Activated T-cell treated with anti-CD3 and anti-CD28 coated beads, Interleukin-2, amount 50 U/mL, for 24 hours (primary cell): ENCODE measurements around the gene SVOP.

Source experiments
- DNase-seq: peaks from one replicate; pipeline ENCODE4 v3.0.0-alpha.2; 2020
- H3K27ac Mint-ChIP-seq: 2 replicates; pipeline ENCODE4 v1.8.0; 2020; ENCODE audit warnings: mild to moderate bottlenecking, mixed read lengths
- H3K27me3 Mint-ChIP-seq: 2 replicates; pipeline ENCODE4 v1.8.0; 2020; ENCODE audit warnings: mixed read lengths
- H3K36me3 Mint-ChIP-seq: 2 replicates; pipeline ENCODE4 v1.8.0; 2020; ENCODE audit warnings: low read depth, mixed read lengths
- H3K4me1 Mint-ChIP-seq: 2 replicates; pipeline ENCODE4 v1.8.0; 2020; ENCODE audit warnings: low read depth, mixed read lengths
- H3K4me3 Mint-ChIP-seq: 2 replicates; pipeline ENCODE4 v1.8.0; 2020; ENCODE audit warnings: mild to moderate bottlenecking, moderate library complexity, mixed read lengths
- H3K9me3 Mint-ChIP-seq: 2 replicates; pipeline ENCODE4 v1.8.0; 2020; ENCODE audit warnings: mixed read lengths

SVOP gene

DNA sequence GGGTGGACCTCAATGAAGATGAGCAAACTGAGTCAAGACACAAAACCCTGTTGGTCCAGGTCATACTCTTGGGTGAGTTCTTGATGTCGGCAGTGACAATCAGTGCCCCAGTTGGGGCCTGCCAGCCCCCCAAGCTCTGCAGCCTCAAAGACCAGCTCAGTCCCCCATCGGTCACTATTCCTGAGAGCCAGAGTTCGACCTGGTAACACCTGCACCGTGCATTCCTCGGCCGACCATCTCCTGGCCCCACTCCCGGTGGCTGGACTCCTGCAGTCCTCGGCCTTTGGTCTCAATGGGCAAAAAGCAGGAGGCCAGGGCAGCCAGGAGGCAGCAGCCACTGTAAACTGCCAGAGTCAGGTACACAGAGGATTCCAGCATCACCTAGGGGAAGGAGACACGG is 108.5 kb downstream of the SVOP start:
- Mint-ChIP-seq H3K27me3 (peaks cover 19% of the 10 kb centered on the region), H3K4me1 (no peaks in the 10 kb centered on the region), H3K9me3 (no peaks in the 10 kb centered on the region), H3K4me3 (no peak overlapping the region), H3K27ac (no peak overlapping the region), H3K36me3 (no peaks in the 10 kb centered on the region)
- DNase-seq: no peak

DNA sequence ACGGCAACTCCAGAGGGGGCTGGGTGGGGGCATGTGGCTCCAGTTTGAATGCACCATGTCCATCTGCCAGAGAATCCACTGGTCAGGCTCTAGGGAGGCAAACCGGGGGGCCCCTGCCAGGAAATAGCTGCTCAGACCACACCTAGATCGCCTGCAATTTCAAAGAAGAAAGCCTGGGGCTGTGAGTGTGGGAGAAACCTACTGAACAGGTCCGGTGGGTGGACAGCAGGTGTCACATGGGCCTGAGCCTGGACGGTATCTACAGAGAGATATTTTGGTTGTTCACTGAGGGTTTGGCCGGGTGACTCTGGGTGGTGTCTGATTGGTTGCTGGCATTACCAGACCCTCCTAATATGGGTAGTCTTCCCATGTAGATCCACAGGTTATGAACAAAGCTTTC is 109.0 kb downstream of the SVOP start:
- no peaks in the 10 kb centered on the region for H3K4me1 Mint-ChIP-seq

DNA sequence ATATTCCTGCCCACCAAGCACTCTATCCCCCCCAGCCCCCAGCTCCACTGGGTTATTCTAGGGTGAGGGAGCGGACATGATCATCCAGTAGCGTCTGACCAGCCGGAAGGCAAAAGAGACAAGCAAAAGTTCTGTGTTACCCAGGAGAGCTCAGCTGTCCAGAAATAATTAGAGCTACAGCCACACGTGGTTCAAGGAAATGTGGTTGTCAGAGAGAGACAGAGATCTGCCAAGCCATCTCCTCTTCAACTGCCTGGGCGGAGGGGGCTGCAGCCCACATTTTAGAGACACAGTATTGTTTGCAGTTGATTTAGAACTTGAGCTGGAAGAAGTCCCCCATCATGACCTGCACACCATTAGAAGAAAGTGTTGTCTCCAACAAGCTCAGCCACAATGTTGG is 110.5 kb downstream of the SVOP start:
- Mint-ChIP-seq H3K27me3 (peaks cover 29% of the 10 kb centered on the region), H3K27ac (no peak overlapping the region), H3K4me3 (no peak overlapping the region), H3K36me3 (no peaks in the 10 kb centered on the region), H3K9me3 (no peaks in the 10 kb centered on the region), H3K4me1 (no peaks in the 10 kb centered on the region)
- DNase-seq: no peak

More for the DNA sequence above, 109.0 kb downstream of the SVOP start:
- H3K27me3 Mint-ChIP-seq: peaks cover 21% of the 10 kb centered on the region
- no peak overlapping the region for H3K27ac Mint-ChIP-seq
- H3K36me3 Mint-ChIP-seq: no peaks in the 10 kb centered on the region
- DNase-seq: no peak
- H3K4me3 Mint-ChIP-seq: no peak overlapping the region
- no peaks in the 10 kb centered on the region for H3K9me3 Mint-ChIP-seq

DNA sequence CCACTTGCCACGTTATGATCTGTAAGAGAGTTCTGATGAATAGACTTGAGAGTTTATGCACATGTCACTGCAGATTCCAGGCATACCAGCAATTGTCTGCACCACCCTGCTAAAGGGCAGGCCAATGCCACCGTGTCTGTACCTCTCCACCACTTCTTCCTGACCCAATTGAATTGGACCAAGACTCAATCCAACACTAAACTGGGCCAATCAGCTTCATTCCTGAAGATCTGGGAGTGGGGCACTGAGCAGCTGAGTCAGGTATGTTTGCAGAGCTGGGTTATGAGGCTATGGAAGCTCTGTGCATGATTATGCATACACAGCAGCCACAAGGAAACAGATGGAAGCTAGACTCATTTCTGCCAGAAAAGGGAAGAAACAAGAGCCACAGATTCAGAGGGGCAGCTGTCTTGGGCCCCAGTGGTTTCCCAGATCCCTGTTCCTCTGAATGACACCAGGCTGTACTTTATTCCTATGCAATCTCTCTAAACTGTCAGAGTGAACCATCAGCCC is 113.0 kb downstream of the SVOP start:
- no peaks in the 10 kb centered on the region for H3K9me3 Mint-ChIP-seq
- H3K36me3 Mint-ChIP-seq: no peaks in the 10 kb centered on the region
- no peak overlapping the region for H3K27ac Mint-ChIP-seq
- H3K4me1 Mint-ChIP-seq: no peaks in the 10 kb centered on the region
- H3K27me3 Mint-ChIP-seq: peaks cover 31% of the 10 kb centered on the region
- no peak for DNase-seq
- H3K4me3 Mint-ChIP-seq: no peak overlapping the region

DNA sequence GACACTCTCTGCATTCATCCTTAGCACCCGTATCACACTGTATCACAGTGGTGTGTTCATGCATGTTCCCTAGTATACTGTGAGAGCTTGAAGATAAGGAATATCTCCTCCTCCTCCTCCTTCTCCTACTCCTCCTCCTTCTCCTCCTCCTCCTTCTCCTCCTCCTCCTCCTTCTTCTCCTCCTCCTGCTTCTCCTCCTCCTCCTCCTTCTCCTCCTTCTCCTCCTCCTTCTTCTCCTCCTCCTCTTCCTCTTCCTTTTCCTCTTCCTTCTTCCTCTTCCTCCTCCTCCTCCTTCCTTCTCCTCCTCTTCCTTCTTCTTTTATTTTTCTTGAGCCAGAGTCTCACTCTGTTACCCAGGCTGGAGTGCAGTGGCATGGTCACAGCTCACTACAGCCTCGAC is 113.9 kb downstream of the SVOP start:
- H3K4me3 Mint-ChIP-seq: no peak overlapping the region
- H3K4me1 Mint-ChIP-seq: no peaks in the 10 kb centered on the region
- no peak overlapping the region for H3K27ac Mint-ChIP-seq
- no peaks in the 10 kb centered on the region for H3K9me3 Mint-ChIP-seq
- peaks cover 33% of the 10 kb centered on the region for H3K27me3 Mint-ChIP-seq
- DNase-seq: no peak
- H3K36me3 Mint-ChIP-seq: no peaks in the 10 kb centered on the region

DNA sequence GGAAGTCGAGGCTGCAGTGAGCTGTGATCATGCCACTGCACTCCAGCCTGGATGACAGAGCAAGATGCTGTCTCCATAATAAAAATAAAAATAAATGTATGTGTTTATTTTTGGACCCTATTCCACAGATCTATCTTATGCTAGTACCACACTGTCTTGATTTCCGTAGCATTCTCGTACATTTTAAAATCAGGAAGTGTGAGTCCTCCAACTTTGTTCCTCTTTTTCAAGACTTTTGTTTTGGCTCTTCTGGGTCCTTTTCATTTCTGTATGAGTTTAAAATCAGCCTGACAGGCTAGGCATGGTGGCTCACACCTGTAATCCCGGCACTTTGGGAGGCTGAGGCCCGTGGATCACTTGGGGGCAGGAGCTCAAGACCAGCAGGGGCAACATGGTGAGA is 115.1 kb downstream of the SVOP start:
- no peak overlapping the region for H3K27ac Mint-ChIP-seq
- H3K36me3 Mint-ChIP-seq: no peaks in the 10 kb centered on the region
- H3K4me3 Mint-ChIP-seq: no peak overlapping the region
- peaks cover 30% of the 10 kb centered on the region for H3K27me3 Mint-ChIP-seq
- H3K4me1 Mint-ChIP-seq: no peaks in the 10 kb centered on the region
- no peak for DNase-seq
- no peaks in the 10 kb centered on the region for H3K9me3 Mint-ChIP-seq

DNA sequence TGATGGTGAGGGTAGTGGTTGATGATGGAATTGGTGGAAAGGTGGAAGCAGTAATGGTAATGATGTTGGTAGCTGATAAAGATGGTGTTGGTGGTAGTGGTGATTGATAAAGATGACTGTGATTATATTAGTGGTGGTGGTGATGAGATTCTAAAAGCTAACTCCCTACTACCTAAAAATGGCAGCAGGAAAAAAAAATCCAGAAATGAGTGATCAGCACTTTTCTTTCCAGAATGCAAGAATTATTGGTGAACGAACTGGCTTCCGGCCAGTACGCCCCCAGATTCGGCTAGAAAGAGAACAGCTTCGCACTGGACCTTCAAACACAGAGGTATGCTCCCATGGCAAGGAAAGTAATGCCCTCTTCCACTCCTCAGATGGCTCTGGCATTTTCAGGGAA is 121.7 kb downstream of the SVOP start:
- Mint-ChIP-seq H3K9me3 (peaks cover 3% of the 10 kb centered on the region), H3K27ac (no peak overlapping the region), H3K4me1 (no peaks in the 10 kb centered on the region), H3K36me3 (no peaks in the 10 kb centered on the region), H3K4me3 (no peak overlapping the region), H3K27me3 (peaks cover 17% of the 10 kb centered on the region)
- DNase-seq: no peak

DNA sequence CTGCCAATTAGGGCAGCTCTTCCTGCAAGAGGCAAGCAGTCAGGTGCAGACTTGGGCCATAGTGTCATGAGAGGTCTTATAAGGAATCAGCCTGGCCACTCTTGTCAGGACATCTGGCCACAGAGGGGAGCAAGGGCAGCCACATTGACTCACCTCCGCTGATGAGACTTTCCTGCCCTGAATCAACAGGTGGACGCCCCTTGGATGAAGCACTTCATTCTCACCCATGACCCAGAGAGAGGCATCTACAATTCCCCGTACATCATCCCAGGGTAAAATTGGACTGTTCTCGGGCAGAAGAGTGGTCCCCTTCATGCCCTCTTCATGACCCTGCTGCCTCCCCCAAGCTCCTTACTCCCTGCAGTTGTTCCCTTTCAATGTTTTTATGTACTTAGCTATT is 124.1 kb downstream of the SVOP start:
- H3K9me3 Mint-ChIP-seq: peaks cover 3% of the 10 kb centered on the region
- no peaks in the 10 kb centered on the region for H3K4me1 Mint-ChIP-seq
- H3K27ac Mint-ChIP-seq: no peak overlapping the region
- no peaks in the 10 kb centered on the region for H3K36me3 Mint-ChIP-seq
- no peak for DNase-seq
- H3K27me3 Mint-ChIP-seq: peaks cover 13% of the 10 kb centered on the region
- no peak overlapping the region for H3K4me3 Mint-ChIP-seq

DNA sequence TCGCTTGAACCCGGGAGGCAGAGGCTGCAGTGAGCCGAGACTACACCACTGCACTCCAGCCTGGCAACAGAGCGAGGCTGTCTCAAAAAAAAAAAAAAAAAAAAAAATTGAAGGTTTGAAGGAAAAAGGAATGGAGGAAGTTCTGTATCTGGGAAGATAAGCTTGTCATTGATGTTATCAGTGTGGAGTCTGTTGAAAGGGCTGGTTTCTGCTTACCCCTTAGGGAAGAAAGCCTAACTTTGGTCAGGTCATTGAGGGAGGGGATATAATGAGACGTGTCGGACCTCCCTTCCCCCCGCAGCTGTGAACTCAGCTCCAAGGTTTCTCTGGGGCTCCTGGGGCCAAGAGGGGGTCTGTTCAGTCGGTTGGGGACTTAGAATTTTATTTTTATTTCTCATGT is 124.5 kb downstream of the SVOP start:
- H3K4me3 Mint-ChIP-seq: no peak overlapping the region
- H3K27me3 Mint-ChIP-seq: peaks cover 12% of the 10 kb centered on the region
- H3K4me1 Mint-ChIP-seq: no peaks in the 10 kb centered on the region
- no peak for DNase-seq
- no peaks in the 10 kb centered on the region for H3K36me3 Mint-ChIP-seq
- H3K9me3 Mint-ChIP-seq: peaks cover 3% of the 10 kb centered on the region
- H3K27ac Mint-ChIP-seq: no peak overlapping the region

DNA sequence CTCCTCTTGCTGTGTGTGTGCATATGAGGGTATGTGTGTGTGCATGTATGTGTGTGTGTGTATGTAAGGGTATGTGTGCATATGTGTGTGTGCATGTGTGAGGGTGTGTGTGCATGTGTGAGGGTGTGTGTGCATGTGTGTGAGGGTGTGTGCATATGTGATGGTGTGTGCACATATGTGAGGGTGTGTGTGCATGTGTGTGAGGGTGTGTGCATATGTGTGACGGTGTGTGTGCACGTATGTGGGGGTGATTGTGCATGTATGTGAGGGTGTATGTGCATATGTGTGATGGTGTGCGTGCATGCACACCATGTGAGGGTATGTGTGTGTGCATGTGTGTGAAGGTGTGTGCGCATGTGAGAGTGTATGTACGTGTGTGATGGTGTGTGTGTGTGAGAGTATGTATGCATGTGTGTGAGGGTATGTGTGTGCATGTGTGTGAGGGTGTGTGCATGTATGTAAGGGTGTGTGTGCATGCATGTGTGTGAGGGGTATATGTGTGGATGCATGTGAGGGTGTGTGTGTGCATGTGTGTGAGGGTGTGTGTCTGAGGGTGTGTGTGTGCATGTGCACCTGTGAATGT is 125.6 kb downstream of the SVOP start:
- Mint-ChIP-seq H3K27ac (no peak overlapping the region), H3K4me3 (no peak overlapping the region), H3K36me3 (no peaks in the 10 kb centered on the region), H3K4me1 (no peaks in the 10 kb centered on the region), H3K27me3 (peaks cover 12% of the 10 kb centered on the region), H3K9me3 (peaks cover 5% of the 10 kb centered on the region)
- DNase-seq: no peak

DNA sequence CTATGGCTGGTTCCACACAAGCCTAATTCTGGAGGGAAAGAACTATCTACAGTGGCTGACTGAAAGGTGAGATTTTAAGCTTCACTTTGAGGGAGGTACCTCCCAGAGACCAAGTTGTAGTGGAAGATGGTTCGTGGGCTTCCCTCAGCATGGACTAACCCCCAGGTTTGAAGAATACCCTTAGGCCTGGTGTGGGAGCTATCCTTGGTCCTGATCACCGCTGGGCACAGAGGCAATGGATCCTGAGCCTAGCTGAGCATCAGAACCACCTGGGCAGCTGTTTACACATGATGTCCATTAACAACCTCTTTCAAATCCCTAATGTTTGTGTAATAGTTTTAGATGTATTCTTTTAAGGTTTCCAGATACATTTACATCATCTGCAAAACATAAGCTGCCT is 130.7 kb downstream of the SVOP start:
- Mint-ChIP-seq H3K4me3 (no peak overlapping the region), H3K36me3 (no peaks in the 10 kb centered on the region), H3K4me1 (no peaks in the 10 kb centered on the region), H3K27me3 (peaks cover 2% of the 10 kb centered on the region), H3K27ac (no peak overlapping the region), H3K9me3 (peaks cover 3% of the 10 kb centered on the region)
- no peak for DNase-seq

DNA sequence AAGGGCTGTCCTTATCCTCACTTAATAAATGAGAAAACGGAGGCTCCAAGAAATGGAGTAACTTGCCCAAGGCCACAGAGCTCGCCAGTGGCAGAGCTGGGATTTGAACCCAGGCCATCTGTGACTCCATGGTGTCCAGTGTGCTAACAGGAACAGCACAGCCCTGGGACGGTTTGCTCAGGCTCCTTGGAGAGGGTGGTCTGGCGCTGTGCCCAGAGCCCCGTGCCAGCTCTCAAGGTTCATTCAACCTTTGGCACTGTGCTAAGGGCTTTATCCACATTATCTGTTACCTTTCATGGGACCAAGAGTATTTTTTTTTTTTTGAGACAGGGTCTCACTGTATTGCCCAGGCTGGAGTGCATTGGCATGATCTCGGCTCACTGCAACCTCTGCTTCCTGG is 132.8 kb downstream of the SVOP start:
- peaks cover 2% of the 10 kb centered on the region for H3K9me3 Mint-ChIP-seq
- no peak overlapping the region for H3K4me3 Mint-ChIP-seq
- H3K4me1 Mint-ChIP-seq: peaks cover 5% of the 10 kb centered on the region
- H3K27ac Mint-ChIP-seq: no peak overlapping the region
- H3K27me3 Mint-ChIP-seq: no peaks in the 10 kb centered on the region
- no peaks in the 10 kb centered on the region for H3K36me3 Mint-ChIP-seq
- no peak for DNase-seq

DNA sequence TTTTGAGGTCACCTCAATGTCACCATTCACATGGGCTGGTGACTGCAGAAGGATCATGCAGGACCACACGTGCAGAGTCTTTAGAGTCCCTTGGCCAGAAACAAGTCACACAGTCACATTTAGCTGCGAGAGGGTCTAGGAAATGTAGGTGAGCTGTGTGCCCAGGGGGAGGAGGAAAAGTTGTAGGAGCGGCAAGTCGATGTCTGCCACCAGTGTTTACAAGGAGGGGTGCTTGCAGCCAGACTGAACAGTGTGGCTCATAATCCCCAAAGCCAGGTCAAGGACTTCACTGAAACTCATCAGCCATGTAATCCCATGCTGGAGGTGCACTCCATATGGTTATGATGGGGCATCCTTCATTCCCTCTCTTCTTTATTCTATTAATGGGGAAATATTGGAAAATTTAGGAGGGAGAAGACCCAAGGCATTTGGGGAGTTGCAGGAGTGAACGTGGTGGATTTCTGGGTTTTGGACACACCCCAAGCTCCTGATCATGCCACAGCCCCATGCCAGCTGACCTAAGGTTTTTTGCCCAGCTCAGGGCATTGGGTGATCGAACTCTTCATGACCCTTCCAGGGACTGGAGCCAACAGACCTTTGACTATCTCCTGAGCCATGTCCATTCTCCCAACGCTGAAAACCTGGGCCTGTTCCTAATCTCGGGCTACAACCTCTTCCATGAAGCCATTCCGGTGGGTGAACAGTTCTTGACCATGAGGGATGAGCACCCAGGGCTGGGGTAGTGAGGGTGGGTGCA is 133.8 kb downstream of the SVOP start:
- Mint-ChIP-seq H3K36me3 (no peaks in the 10 kb centered on the region), H3K4me3 (no peak overlapping the region), H3K27ac (no peak overlapping the region), H3K9me3 (peaks cover 2% of the 10 kb centered on the region), H3K4me1 (peaks cover 5% of the 10 kb centered on the region), H3K27me3 (no peaks in the 10 kb centered on the region)
- DNase-seq: no peak

DNA sequence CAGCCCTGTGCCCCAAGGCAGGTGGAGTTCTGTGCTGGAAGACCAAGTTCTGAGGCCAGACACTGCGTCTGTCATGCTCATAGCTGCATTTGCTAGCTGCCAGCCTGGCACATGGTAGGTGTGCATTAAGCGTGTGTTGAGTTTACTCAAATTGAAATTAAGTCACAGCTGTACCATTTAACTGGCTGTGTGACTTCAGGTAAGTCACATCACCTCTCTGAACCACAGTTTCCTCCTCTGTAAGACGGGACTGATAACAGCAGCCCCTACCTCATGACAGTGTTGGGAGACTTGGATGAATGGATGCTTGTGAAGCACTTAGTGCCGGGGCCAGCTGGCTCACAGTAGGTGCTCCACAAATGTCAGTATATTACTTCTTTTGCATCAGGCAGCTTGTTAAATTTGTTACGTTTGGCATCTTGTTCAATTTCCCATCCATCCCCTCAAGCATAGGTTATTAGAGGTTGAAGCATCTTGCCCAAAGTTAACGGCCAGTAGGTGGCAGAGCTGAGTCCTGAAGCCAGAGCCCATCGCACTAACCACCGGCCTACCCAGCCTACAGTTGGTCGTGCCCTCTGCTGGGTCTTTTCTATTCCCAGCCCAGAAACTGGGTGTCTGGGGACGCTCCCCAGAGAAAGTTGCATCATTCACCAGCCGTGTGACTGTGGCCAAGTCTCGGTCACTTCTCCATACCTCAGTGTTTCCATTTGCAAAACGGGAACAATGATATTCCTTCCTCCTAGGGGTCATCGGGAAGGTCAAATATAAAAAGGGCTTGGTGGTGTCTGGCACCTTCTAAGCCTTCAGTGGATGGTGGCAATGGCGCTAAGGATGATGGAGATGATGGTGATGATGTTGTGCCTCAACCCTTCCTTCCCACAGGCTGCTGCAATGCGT is 136.5 kb downstream of the SVOP start:
- peaks cover 5% of the 10 kb centered on the region for H3K4me1 Mint-ChIP-seq
- H3K36me3 Mint-ChIP-seq: no peaks in the 10 kb centered on the region
- DNase-seq: peak; percentile 73
- no peak overlapping the region for H3K27ac Mint-ChIP-seq
- no peaks in the 10 kb centered on the region for H3K9me3 Mint-ChIP-seq
- no peaks in the 10 kb centered on the region for H3K27me3 Mint-ChIP-seq
- no peak overlapping the region for H3K4me3 Mint-ChIP-seq

DNA sequence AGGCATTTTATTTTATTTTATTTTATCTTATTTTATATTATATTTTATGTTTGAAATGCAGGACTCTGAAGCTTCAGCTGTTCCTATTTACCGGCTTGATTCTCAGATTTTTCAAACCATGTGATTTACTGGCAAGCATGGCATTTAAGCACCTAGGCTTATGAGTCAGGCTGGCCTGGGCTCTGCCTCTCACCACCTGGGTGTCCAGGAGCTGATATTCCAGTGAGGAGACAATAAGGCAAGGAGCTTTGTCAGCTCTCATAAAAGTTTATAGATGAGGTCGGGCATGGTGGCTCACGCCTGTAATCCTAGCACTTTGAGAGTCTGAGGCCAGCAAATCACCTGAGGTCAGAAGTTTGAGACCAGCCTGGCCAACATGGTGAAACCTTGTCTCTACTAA is 138.9 kb downstream of the SVOP start:
- no peak overlapping the region for H3K27ac Mint-ChIP-seq
- no peaks in the 10 kb centered on the region for H3K27me3 Mint-ChIP-seq
- DNase-seq: no peak
- no peaks in the 10 kb centered on the region for H3K9me3 Mint-ChIP-seq
- H3K4me3 Mint-ChIP-seq: no peak overlapping the region
- peaks cover 5% of the 10 kb centered on the region for H3K4me1 Mint-ChIP-seq
- no peaks in the 10 kb centered on the region for H3K36me3 Mint-ChIP-seq
